ENCODE results near the gene FIG4. TPM values are rescaled to one million over a fixed set of nuclear protein-coding genes. Genes with fewer than 3 reads are reported as not detected.
"Not testable (repeated sequence)": the region's sequence is repeated elsewhere in the genome, so short reads cannot be mapped to it uniquely, and the experiment has no call there.

The FIG4 gene
- total RNA-seq, 6 experiments from 2014 or later: 4.0 to 7.7 (median 6.4) TPM

- no peak for DNase-seq
- TF ChIP-seq POLR2A (IDR thresholded peaks at IDR 0.05) (no peak), CTCF (IDR thresholded peaks at IDR 0.05) (no peak)
- intact Hi-C loops (cut with DNase I): no loop called here
- H3K36me3 ChIP-seq: no peaks in the 10 kb centered on the region
- H3K27me3 ChIP-seq: no peaks in the 10 kb centered on the region
- WGBS (ENCODE audit: insufficient coverage, low coverage, low lambda C conversion rate, missing lambda C conversion rate): 78% methylated on average over 3 of the region's 3 CpGs
- H3K4me3 ChIP-seq: no peak overlapping the region
- no peak overlapping the region for H3K27ac ChIP-seq
- no peak for ATAC-seq
- no peaks in the 10 kb centered on the region for H3K4me1 ChIP-seq
- H3K9me3 ChIP-seq: no peaks in the 10 kb centered on the region
Measured at GRCh38 chr6:109722564-109723254, 31.6 kb downstream of the FIG4 start.

GRCh38 chr6:109725250-109725649 is 34.2 kb downstream of the FIG4 start:
- DNase-seq: not testable (repeated sequence)

GRCh38 chr6:109736273-109737025 is 45.4 kb downstream of the FIG4 start:
- WGBS (ENCODE audit: insufficient coverage, low coverage, low lambda C conversion rate, missing lambda C conversion rate): 100% methylated on average over 1 of the region's 1 CpG
- ATAC-seq: no peak
- H3K36me3 ChIP-seq: no peaks in the 10 kb centered on the region

More at GRCh38 chr6:109725250-109725649, 34.2 kb downstream of the FIG4 start:
- intact Hi-C loops (cut with DNase I); H3K4me3 ChIP-seq; ATAC-seq; H3K27ac ChIP-seq; H3K9me3 ChIP-seq; H3K36me3 ChIP-seq; H3K27me3 ChIP-seq; H3K4me1 ChIP-seq: not testable (repeated sequence)
- 93% methylated on average over 3 of the region's 3 CpGs for WGBS (ENCODE audit: insufficient coverage, low coverage, low lambda C conversion rate, missing lambda C conversion rate)

GRCh38 chr6:109738255-109738654 is 47.2 kb downstream of the FIG4 start:
- Histone ChIP-seq H3K27me3 (no peaks in the 10 kb centered on the region), H3K4me3 (no peak overlapping the region), H3K36me3 (no peaks in the 10 kb centered on the region), H3K9me3 (no peaks in the 10 kb centered on the region), H3K27ac (no peak overlapping the region), H3K4me1 (no peaks in the 10 kb centered on the region)
- ATAC-seq (no peak), DNase-seq (no peak)
- WGBS (ENCODE audit: insufficient coverage, low coverage, low lambda C conversion rate, missing lambda C conversion rate): 79% methylated on average over 1 of the region's 1 CpG
- intact Hi-C loops (cut with DNase I): no loop called here
- TF ChIP-seq POLR2A (IDR thresholded peaks at IDR 0.05): no peak
- TF ChIP-seq CTCF (IDR thresholded peaks at IDR 0.05): no peak

More at GRCh38 chr6:109736273-109737025, 45.4 kb downstream of the FIG4 start:
- Histone ChIP-seq H3K9me3 (no peaks in the 10 kb centered on the region), H3K4me1 (no peaks in the 10 kb centered on the region), H3K27ac (no peak overlapping the region), H3K27me3 (no peaks in the 10 kb centered on the region), H3K4me3 (no peak overlapping the region)
- TF ChIP-seq POLR2A (IDR thresholded peaks at IDR 0.05) (no peak), CTCF (IDR thresholded peaks at IDR 0.05) (no peak)
- intact Hi-C loops (cut with DNase I): no loop called here
- DNase-seq: no peak

GRCh38 chr6:109738667-109739066 is 47.6 kb downstream of the FIG4 start:
- intact Hi-C loops (cut with DNase I): no loop called here
- no peaks in the 10 kb centered on the region for H3K36me3 ChIP-seq
- no peak for DNase-seq

More at GRCh38 chr6:109738667-109739066, 47.6 kb downstream of the FIG4 start:
- Histone ChIP-seq H3K27ac (no peak overlapping the region), H3K9me3 (no peaks in the 10 kb centered on the region), H3K4me3 (no peak overlapping the region), H3K27me3 (no peaks in the 10 kb centered on the region), H3K4me1 (no peaks in the 10 kb centered on the region)
- no peak for ATAC-seq
- TF ChIP-seq POLR2A (IDR thresholded peaks at IDR 0.05): no peak
- TF ChIP-seq CTCF (IDR thresholded peaks at IDR 0.05): no peak
- 83% methylated on average over 2 of the region's 2 CpGs for WGBS (ENCODE audit: insufficient coverage, low coverage, low lambda C conversion rate, missing lambda C conversion rate)

All from right lobe of liver (tissue), 6 donors.